ENCODE results near the gene PLCB1.

GRCh38 chr20:8425016-8425415, 292.9 kb downstream of the PLCB1 start:
- TF ChIP-seq EZH2 (IDR thresholded peaks at IDR 0.05; ENCODE audit: borderline replicate concordance, low read length) (no peak), CTCF (conservative IDR thresholded peaks at IDR 0.05 in 1 of 2, IDR thresholded peaks at IDR 0.05 in 1 of 2; ENCODE audit: extremely low read depth in 1 of 2, insufficient read depth in 1 of 2, low read depth in 1 of 2, low read length in 2 of 2) (no peak)
